ENCODE data around the gene SFRP4. TPM values are rescaled to one million over a fixed set of nuclear protein-coding genes. Genes with fewer than 3 reads are reported as not detected.

SFRP4 gene
- total and polyA plus RNA-seq, 9 of the 15 experiments (the other 6 are each of a cell fraction or from before 2014, with no cell fraction given): not detected

DNA sequence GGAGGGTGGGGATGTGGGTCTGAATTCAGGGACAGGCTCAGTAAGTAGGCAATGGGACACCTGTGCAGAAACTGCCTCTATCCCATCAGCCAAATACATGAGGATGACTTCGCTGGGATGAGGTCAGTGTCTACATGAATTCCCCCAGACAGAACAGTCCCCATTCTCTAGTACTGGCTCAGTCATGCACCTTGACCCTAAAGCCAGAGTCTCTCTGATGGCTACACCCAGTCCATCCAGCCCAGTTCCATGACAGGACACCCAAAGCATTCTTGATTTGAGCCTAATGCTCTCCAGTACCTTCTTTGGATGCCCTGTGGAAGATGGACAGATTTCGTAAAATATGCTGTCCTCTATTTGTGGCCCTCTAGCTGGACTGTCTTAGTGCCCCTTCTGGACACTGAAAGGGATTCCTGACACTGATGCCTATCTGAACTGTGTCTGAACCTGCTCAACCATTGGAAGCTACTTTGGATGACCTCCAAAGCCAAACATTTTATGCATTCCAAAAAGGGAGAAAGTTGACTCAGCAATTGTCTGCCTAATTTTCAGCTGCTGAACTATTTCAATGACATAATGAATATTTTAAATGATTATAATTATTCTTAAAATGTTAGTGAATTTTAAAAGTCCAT, 14.6 kb downstream of the SFRP4 start (continued):
- TF ChIP-seq, protein P1, sequence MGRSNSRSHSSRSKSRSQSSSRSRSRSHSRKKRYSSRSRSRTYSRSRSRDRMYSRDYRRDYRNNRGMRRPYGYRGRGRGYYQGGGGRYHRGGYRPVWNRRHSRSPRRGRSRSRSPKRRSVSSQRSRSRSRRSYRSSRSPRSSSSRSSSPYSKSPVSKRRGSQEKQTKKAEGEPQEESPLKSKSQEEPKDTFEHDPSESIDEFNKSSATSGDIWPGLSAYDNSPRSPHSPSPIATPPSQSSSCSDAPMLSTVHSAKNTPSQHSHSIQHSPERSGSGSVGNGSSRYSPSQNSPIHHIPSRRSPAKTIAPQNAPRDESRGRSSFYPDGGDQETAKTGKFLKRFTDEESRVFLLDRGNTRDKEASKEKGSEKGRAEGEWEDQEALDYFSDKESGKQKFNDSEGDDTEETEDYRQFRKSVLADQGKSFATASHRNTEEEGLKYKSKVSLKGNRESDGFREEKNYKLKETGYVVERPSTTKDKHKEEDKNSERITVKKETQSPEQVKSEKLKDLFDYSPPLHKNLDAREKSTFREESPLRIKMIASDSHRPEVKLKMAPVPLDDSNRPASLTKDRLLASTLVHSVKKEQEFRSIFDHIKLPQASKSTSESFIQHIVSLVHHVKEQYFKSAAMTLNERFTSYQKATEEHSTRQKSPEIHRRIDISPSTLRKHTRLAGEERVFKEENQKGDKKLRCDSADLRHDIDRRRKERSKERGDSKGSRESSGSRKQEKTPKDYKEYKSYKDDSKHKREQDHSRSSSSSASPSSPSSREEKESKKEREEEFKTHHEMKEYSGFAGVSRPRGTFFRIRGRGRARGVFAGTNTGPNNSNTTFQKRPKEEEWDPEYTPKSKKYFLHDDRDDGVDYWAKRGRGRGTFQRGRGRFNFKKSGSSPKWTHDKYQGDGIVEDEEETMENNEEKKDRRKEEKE (IDR thresholded peaks at IDR 0.05; ENCODE audit: borderline replicate concordance in 1 of 2, control insufficient read depth in 1 of 2, low read depth in 2 of 2, low read length in 1 of 2): no peak
- no peak for TF ChIP-seq RUNX1 (IDR thresholded peaks at IDR 0.05; ENCODE audit: low read depth)
- no peak for TF ChIP-seq IRF2 (CRISPR knock-in tag; IDR thresholded peaks at IDR 0.05)
- TF ChIP-seq, protein P2, sequence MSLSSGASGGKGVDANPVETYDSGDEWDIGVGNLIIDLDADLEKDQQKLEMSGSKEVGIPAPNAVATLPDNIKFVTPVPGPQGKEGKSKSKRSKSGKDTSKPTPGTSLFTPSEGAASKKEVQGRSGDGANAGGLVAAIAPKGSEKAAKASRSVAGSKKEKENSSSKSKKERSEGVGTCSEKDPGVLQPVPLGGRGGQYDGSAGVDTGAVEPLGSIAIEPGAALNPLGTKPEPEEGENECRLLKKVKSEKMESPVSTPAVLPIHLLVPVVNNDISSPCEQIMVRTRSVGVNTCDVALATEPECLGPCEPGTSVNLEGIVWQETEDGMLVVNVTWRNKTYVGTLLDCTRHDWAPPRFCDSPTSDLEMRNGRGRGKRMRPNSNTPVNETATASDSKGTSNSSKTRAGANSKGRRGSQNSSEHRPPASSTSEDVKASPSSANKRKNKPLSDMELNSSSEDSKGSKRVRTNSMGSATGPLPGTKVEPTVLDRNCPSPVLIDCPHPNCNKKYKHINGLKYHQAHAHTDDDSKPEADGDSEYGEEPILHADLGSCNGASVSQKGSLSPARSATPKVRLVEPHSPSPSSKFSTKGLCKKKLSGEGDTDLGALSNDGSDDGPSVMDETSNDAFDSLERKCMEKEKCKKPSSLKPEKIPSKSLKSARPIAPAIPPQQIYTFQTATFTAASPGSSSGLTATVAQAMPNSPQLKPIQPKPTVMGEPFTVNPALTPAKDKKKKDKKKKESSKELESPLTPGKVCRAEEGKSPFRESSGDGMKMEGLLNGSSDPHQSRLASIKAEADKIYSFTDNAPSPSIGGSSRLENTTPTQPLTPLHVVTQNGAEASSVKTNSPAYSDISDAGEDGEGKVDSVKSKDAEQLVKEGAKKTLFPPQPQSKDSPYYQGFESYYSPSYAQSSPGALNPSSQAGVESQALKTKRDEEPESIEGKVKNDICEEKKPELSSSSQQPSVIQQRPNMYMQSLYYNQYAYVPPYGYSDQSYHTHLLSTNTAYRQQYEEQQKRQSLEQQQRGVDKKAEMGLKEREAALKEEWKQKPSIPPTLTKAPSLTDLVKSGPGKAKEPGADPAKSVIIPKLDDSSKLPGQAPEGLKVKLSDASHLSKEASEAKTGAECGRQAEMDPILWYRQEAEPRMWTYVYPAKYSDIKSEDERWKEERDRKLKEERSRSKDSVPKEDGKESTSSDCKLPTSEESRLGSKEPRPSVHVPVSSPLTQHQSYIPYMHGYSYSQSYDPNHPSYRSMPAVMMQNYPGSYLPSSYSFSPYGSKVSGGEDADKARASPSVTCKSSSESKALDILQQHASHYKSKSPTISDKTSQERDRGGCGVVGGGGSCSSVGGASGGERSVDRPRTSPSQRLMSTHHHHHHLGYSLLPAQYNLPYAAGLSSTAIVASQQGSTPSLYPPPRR (CRISPR knock-in tag; IDR thresholded peaks at IDR 0.05; ENCODE audit: borderline replicate concordance): no peak
- TF ChIP-seq BACH1 (tag; IDR thresholded peaks at IDR 0.05): peak; percentile 92
- no peak for TF ChIP-seq GATAD2B (IDR thresholded peaks at IDR 0.05; ENCODE audit: borderline replicate concordance)
- TF ChIP-seq SAFB2 (IDR thresholded peaks at IDR 0.05; ENCODE audit: borderline replicate concordance, low read depth, low read length, severe bottlenecking): no peak
- peak; percentile 98 for TF ChIP-seq MAFF (IDR thresholded peaks at IDR 0.05; ENCODE audit: low read length)
- TF ChIP-seq ARID1B (IDR thresholded peaks at IDR 0.05): peak; percentile 31; the same call in 1 of the 2 replicates
- TF ChIP-seq ATF4 (CRISPR knock-in tag; IDR thresholded peaks at IDR 0.05): no peak
- TF ChIP-seq RBM17 (IDR thresholded peaks at IDR 0.05; ENCODE audit: borderline replicate concordance, low read depth, low read length): no peak
- TF ChIP-seq ZNF24 (IDR thresholded peaks at IDR 0.05): no peak
- no peak for TF ChIP-seq ELF2 (CRISPR knock-in tag; IDR thresholded peaks at IDR 0.05)
- no peak for TF ChIP-seq GTF2B (IDR thresholded peaks at IDR 0.05; ENCODE audit: extremely low read depth, insufficient read length)
- no peak for TF ChIP-seq FOXP1 (CRISPR knock-in tag; IDR thresholded peaks at IDR 0.05)
- peak; percentile 50; the same call in 1 of the 2 replicates for TF ChIP-seq HMBOX1 (IDR thresholded peaks at IDR 0.05)
- TF ChIP-seq ZNF174 (CRISPR knock-in tag; IDR thresholded peaks at IDR 0.05): no peak
- peak; percentile 99 for TF ChIP-seq ZNF316 (IDR thresholded peaks at IDR 0.05)
